ENCODE results near the gene ARFGAP3.
A peak's percentile ranks its signal among the peaks of the same experiment; 100 is the strongest.
"Not testable (repeated sequence)": the region's sequence is repeated elsewhere in the genome, so short reads cannot be mapped to it uniquely, and the experiment has no call there.

Gene ARFGAP3

GRCh38 chr22:42754658-42755057 lies 102.4 kb downstream of the ARFGAP3 start:
- Histone ChIP-seq H3K27ac (no peak overlapping the region), H3K36me3 (replicated peaks) (no peaks in the 10 kb centered on the region), H3K4me3 (ENCODE audit: low read depth, low read length) (no peak overlapping the region), H3K27me3 (replicated peaks) (no peaks in the 10 kb centered on the region)
- peak; percentile 13 for DNase-seq
- in situ Hi-C loops (cut with HindIII; ENCODE audit: low pct_ligation_motif_present, low sequenced_read_pairs), result no loop called here
- no peak for TF ChIP-seq CTCF (IDR thresholded peaks at IDR 0.05; ENCODE audit: low read depth, low read length, missing control alignments)

- DNase-seq, result no peak
- no peaks in the 10 kb centered on the region for H3K36me3 ChIP-seq (replicated peaks)
- H3K27ac ChIP-seq, result no peak overlapping the region
- no peak overlapping the region for H3K4me3 ChIP-seq (ENCODE audit: low read depth, low read length)
- TF ChIP-seq CTCF (IDR thresholded peaks at IDR 0.05; ENCODE audit: low read depth, low read length, missing control alignments), result no peak
- in situ Hi-C loops (cut with HindIII; ENCODE audit: low pct_ligation_motif_present, low sequenced_read_pairs), result no loop called here
- H3K27me3 ChIP-seq (replicated peaks), result no peaks in the 10 kb centered on the region
Measured at GRCh38 chr22:42752912-42753311, 104.2 kb downstream of the ARFGAP3 start.

- in situ Hi-C loops (cut with HindIII; ENCODE audit: low pct_ligation_motif_present, low sequenced_read_pairs), result no loop called here
- Histone ChIP-seq H3K36me3 (replicated peaks) (no peaks in the 10 kb centered on the region), H3K27me3 (replicated peaks) (no peaks in the 10 kb centered on the region), H3K4me3 (ENCODE audit: low read depth, low read length) (no peak overlapping the region), H3K27ac (no peak overlapping the region)
- no peak for TF ChIP-seq CTCF (IDR thresholded peaks at IDR 0.05; ENCODE audit: low read depth, low read length, missing control alignments)
- no peak for DNase-seq
Measured at GRCh38 chr22:42752230-42752746, 104.8 kb downstream of the ARFGAP3 start.

GRCh38 chr22:42750421-42750820 lies 106.7 kb downstream of the ARFGAP3 start:
- H3K36me3 ChIP-seq (replicated peaks); DNase-seq; in situ Hi-C loops (cut with HindIII; ENCODE audit: low pct_ligation_motif_present, low sequenced_read_pairs): not testable (repeated sequence)

GRCh38 chr22:42747701-42748513 lies 109.2 kb downstream of the ARFGAP3 start:
- DNase-seq, result peak; percentile 66
- no peaks in the 10 kb centered on the region for H3K36me3 ChIP-seq (replicated peaks)
- H3K27ac ChIP-seq, result peak overlapping the region; percentile 77
- H3K27me3 ChIP-seq (replicated peaks), result no peaks in the 10 kb centered on the region
- in situ Hi-C loops (cut with HindIII; ENCODE audit: low pct_ligation_motif_present, low sequenced_read_pairs), result no loop called here
- H3K4me3 ChIP-seq (ENCODE audit: low read depth, low read length), result no peak overlapping the region
- no peak for TF ChIP-seq CTCF (IDR thresholded peaks at IDR 0.05; ENCODE audit: low read depth, low read length, missing control alignments)

More at GRCh38 chr22:42750421-42750820, 106.7 kb downstream of the ARFGAP3 start:
- not testable (repeated sequence) for H3K27ac ChIP-seq; H3K27me3 ChIP-seq (replicated peaks); H3K4me3 ChIP-seq (ENCODE audit: low read depth, low read length)

Data from brain microvascular endothelial cell (primary cell).